ENCODE results near the gene NINJ1.
A peak's percentile ranks its signal among the peaks of the same experiment; 100 is the strongest.
"Not testable (repeated sequence)": the region's sequence is repeated elsewhere in the genome, so short reads cannot be mapped to it uniquely, and the experiment has no call there.

Gene NINJ1

DNA sequence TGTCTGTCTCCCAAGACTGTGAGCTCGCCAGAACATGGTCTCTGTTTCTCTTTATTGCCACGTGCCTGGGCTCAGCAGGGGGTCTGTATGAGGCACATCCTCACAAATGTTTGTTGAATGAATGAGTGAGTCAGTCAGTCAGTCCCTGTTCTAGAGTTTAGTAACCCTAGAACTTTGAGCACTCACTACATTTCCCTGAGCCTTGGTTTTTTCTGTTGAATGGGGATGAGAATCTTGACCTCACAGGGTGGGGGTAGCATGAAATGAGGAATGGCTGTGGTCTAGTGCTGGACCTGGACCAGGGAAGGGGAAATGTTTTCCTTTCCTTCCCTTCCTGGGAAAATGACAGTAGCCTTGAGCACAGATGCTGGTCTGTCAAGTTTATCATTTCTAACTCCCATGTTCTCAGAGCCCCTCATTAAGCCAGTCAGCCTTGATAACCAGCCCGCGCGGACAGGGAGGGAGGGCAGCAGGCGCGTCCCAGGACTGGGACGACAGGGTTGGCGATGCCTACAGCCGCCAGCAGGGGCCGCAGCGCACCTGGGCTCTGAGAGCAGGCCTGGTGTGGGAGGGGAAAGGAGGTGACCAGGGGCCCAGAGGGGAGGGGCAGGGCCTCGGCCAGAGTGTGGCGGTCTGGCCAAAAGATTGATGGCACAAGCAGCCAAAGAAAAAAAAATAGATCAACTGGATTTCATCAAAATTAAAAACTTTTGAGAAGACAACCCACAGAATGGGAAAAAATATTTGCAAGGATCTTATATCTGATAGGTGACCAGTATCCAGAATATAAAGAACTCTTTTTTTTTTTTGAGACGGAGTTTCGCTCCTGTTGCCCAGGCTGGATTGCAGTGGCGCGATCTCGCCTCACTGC is 25.8 kb upstream of the NINJ1 start:
- DNase-seq (ENCODE audit: low spot score): peak; percentile 59

DNA sequence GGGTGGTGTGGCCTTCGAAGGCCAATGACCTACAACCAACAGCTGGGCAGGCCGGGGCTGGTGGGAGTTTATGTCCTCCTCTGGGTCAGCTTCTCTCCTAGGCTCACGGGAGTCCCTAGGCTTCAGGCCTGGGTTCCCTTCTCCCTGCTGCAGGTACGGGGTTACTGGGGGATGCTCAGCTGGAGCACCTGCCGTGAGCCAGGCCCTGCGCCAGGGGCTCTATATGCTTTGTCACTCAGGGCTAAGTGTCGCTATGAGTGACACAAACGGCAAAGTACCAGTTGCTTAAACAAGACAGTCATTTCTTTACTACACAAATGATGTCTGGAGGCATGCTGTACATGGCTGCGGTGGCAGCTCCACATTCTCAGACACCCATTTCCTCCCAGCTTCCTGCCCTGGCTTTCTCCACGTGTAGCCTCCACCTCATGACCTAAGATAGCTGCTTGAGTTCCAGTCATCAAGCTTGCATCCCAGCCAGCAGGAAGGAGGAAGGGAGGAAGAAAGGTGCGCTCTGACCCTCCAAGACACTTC is 22.5 kb upstream of the NINJ1 start:
- DNase-seq (ENCODE audit: low spot score): no peak

DNA sequence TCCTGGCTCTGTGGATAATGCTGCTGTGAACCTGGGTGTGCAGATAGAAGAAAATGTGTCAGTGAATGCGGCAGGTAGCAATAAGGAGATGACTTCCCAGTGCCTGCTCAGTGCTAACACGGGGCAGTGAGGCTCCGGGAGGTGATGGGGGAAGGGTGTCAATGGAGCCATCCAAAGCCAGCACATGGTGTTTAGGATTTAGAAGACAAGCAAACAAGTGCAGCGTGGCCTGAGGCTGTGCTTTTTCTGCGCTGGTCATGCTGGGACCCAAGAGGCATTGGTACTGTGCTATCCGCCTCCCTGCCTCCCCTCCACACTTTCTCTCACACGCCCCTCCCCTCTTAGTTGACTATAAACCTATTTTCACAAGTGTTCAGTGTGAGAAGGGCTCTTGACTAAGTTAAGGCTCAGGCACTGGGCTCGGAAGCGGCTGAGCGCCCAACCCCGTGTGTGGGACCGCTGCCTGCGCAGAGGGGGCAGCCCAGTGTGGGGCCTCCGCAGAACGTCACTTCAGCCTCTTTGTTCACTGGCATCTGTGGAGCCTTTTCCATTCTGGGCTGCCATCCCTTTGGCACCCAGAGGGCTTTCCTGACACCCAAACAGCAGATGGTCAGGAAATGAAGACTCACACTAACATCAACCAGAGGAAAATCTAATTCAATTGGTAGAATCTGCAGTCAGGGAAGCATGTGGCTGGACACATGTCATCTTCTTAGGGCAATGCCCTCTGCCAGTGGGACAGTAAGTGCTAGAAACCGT is 21.8 kb upstream of the NINJ1 start:
- no peak for DNase-seq (ENCODE audit: low spot score)

DNA sequence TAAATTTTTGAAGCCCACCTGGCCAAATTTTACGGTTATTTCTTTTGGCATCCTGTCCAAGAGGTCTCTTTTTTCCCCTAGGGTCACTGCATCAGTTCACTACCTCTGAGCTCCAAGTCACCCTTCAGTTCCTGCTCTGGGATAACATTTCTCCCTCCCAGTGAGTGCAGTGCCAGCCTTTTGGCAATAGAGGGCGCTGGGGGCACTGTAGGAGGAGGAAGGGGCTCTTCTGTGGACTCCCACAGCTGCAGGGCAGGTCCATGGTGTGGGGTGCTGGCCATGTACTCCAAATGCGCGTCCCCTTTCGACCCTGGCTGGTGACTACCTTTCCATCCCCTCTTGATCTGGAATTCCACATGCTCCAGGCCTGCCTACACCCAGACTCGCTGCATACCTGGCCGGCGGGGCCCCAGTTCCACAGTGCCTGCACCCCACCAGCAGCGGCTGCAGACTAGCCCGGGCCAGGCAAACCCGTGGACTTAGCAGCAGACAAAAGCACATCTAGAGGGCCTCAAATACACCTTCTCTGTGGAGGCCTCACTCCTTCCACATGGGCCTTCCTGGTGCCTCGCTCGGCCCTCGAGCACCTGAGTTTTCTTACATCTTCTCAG is 20.3 kb upstream of the NINJ1 start:
- DNase-seq (ENCODE audit: low spot score): no peak

DNA sequence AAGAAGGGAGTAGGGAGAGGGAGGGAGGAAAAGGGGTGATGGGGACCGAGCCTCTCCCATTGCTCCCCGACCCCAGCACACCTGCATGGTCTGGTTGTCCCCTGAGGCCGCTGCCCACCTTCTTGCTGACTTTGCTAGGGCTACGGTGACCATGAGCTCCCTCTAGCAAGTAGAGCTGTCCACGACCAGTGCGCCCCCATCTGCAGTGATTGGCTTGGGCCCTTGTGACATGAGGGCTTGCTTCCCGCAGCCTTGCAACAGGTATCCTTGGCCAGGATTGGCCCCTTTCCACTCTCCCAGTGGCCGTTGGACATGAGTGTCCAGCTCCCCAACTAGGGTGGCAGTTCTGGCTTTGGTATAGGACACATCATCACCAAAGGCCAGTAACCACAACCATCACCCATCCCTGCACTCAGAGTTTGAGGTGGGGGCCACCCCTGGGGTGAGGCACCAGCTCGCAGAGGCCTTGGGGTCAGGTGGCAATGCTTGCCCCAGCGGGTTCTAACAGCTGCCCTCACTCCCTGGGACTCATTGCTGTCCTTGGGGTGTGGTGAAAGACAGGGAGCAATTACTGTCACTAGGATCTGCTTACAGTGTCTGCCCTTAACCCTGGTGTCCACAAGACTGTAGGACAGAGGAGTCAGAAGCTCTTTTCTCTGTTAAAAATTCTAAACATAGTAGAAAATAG is 17.2 kb upstream of the NINJ1 start:
- no peak for DNase-seq (ENCODE audit: low spot score)

DNA sequence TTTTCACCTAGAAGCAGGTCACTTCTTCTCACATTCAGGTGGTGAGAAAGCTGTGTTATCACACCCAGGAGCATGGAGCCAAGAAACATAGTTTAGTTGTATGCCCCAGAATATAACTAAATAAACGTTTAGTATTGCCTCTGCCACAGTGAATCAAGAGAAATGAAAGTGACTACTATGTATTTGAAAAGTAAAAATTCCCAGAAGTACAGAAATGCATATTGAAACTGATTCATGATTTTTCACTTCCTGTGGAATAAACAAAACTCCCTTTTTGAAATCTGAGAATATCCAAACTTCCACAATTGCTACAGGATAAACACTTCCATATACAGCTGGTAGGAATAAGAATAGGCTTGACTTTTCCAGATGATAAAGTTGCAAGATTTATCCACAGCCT is 15.3 kb upstream of the NINJ1 start:
- no peak for DNase-seq (ENCODE audit: low spot score)

- no peak for DNase-seq (ENCODE audit: low spot score)
These were observed 14.7 kb upstream of the NINJ1 start for GRCh38 chr9:93148721-93149120.

DNA sequence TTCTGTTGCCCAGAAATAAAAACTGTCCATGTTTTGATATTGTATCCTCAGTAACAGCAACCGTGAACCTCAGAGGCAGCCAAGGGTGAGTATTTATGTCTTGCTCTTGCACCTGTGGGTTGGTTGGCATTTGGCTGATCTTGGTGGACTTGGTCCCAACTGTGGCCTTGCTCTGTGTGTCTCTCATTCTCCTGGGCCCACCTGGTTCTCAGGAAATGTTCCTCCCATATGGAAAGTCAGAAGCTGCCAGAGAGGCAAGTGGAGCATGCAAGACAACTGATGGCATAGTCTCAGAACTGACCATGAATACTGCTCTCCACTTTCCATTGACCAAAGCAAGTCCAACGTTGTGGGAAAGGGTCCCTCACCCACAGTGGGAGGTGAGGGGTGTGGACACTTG is 13.6 kb upstream of the NINJ1 start:
- no peak for DNase-seq (ENCODE audit: low spot score)

DNA sequence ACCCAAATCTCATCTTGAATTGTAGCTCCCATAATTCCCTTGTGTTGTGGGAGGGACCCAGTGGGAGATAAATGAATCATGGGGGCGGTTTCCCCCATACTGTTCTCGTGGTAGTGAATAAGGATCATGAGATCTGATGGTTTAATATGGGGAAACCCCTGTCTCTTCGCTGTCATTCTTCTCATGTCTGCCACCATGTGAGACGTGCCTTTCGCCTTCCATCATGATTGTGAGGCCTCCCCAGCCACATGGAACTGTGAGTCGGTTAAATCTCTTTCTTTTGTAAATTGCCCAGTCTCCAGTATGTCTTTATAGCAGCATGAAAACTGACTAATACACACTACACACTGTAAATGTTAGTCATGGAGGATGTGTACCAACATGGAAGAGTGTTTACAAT is 12.6 kb upstream of the NINJ1 start:
- DNase-seq (ENCODE audit: low spot score): not testable (repeated sequence)

DNA sequence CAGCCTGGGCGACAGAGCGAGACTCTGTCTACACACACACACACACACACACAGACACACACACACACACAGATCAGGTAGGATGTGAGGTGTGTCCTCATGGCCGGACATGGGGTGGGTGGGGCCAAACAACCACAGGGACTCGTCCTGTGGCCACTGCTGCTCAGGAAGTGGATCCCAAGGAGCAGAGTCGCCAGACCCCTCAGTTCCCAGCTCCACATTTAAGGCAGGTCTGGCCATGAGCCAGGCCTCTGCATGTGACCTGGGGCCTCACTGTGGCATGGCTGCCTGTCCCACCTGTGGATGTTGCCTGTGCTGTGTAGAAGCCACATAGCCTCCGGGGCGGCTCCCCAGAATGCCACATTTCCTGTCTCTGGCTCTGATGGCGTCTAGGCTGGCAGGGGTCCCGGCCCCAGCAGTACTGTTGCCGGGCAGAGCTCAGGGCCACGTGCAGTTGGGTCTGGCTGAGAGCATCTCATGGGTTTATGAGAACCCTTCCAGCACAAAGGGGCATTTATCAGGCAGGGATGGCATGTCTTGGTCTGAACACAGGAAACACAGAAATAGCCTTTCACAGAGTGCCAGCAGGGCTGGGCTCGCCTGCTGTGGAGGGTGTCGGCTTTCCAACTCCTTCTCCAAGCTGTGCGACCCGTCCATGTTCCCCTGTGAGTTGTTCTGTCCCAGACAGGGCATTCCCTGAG is 9.9 kb upstream of the NINJ1 start:
- DNase-seq (ENCODE audit: low spot score): peak; percentile 80

DNA sequence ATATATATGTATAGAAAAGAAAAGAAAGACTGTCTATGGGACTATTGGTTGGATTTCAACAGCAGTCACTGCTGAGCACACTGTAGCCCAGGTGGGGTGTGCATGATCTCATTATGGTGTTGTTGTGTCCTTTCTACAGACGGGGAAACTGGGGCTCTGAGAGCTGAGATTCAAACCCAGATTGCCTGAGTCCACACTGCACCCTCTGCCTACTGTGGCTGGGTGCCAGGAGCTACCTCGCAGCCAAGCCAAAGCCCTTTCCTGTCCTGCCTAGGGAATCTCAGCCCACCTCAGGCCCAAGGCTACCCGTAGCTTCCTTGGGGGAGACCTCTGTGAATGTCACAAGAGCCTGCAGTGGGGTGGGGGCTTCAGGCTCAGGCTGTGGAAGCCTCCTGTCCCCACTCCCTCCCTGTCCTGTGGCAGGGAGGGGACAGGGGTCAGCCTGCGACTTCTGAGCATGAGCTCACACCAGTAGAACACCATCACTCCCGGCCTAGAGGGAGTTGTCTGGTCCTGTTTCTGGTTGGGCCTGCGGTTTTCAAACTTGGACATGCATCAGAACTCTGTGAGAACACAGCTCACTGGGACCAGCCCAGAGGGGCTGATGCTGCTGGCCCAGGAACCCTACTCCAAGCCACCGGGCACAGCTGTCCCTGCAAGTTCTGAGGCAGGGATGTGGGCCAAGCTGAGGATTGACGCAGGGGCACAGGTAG is 7.9 kb upstream of the NINJ1 start:
- no peak for DNase-seq (ENCODE audit: low spot score)

DNA sequence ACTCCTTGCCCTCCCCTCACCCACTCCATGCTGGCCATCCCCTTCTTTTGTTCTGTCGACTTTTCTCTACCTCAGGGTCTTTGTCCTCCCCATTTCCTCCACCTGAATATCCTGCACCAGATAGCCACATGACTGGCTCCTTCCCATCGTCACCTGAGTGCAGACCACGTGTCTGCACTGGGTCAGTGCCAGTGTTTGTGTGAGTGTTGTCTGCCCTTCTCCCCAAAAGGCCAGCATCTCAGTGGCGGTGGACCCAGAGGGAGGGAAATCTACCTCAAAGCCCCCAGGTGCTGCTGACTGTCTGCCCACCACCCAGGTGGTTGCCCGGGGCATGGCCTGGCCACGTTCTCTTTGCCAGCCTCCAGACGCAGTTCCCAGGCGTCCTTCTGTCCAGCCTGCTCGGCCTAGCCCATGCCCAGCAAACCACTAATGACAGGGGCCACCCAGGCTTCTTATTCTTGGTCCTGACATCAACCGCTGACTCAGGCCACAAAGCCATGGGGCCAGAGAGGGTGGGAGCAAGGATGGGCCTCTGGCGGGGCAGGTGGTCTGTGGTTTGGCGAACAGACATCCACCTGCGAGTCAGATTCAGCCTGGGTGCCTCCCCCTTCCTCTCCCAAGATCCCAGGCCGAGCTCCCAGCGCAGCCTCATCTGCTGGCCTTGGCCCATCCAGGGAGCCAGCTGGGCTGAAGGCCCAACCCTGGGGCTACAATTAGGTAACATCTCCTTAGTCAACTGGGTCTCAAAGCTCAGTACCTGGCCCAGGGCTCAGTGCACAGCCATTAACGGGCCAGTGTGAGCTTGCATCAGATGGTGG is 5.5 kb upstream of the NINJ1 start:
- no peak for DNase-seq (ENCODE audit: low spot score)

GRCh38 chr9:93138171-93138764 is 4.2 kb upstream of the NINJ1 start:
- no peak for DNase-seq (ENCODE audit: low spot score)

- no peak for DNase-seq (ENCODE audit: low spot score)
These were observed 3.3 kb upstream of the NINJ1 start for GRCh38 chr9:93137362-93137761.

DNA sequence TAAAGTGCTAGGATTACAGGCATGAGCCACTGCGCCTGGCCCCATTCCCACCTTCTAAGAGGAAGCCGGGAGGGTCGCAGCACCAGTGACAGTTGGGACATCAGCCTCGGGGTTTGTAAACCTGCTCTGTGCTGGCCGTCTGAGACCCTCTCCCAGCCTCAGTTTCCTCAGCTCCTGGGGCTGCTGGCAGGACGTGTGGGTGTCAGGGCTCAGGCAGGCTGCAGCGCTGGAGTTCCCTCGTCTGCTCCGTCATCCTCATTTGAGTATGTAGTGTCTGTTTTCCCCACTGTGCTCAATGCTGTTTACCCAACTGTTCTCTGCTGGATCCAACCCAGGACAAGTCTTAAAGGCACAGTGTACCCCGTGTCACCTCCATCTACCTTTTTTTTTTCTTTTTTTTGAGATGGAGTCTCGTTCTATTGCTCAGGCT is 2.0 kb upstream of the NINJ1 start:
- DNase-seq (ENCODE audit: low spot score): no peak

DNA sequence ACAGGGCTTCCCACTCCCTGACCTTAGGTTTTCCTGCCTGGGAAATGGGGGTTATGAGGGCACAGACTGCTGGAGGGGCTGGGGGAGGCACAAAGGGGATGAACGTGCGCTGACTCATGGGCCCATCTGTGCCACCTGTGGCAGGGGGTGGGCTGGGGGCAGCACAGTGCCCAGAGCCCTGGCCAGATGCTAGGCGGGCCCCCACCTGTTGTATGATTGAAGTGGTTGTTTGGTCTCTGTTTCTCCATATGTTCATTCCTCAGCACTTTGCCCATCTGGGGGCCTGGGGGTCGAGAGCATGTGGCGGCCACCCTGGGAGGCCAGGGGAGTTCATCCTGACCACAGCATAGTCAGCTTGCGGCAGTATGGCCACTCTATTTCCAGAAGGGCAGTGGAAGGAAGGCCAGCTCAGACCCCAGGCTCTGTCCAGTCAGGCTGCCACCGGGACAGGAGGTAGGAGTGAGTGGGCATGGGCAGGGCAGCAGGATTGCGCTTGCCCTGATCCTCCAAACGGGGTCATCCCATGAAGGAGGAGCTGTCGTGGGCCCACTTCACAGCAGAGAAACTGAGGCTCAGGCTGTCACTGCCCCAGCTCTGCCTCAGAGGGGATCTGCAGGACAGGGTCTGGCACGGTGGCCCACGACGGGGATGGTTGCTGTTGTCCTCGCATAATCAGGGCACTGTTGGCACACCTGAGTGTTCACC is 841 bp upstream of the NINJ1 start:
- DNase-seq (ENCODE audit: low spot score): no peak

DNA sequence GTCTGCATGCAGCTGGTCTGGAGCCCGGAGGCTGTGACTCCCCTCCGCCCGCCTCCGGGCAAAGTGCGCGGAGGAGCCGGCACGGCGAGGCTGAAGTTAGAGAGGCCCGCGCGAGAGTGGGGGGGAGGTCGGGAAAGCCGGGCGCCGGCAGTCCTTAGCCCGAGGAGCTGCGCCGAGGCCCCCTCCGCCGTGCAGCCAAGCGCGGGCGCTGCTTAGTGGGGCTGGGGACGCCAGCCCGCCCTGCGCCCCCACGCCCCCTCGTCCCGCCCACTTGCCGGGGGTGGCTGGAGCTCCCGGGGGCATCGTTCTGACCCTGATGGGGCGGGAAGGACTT is 403 bp downstream of the NINJ1 start:
- no peak for DNase-seq (ENCODE audit: low spot score)

DNA sequence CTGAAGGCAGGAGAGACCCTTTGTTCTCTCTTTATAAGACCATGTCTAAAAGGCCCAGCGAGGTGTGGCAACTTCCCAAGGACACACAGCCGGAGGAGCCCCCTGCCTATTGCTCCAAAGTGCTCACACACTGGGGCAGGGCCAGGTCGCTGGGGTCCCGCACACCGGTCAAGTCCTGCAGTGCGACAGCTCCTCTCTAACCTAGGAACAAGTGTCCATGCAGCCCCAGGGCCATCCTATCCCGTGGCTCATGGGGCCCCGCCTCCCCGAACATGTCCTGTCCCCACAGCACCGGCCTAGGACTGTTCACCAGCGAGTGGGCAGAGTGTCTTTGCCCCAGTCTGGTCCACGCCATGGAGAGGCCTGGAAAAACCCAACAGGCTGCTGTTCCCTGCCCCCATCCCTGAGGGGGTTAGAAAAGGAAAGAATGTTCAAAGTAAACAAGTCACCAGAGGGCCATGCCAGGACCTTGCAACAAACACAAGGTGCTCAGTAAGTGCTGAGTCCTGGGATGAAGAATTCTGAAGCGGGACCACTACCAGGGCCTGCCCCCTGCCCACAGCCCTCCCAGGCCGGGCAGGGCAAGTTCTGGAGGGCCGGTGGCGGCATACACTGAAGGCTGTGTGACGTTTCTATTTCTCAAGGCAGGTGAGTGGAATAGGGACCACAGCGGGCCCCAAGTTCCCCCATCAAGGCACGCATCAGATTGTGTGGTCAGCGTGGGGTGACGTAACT is 938 bp downstream of the NINJ1 start:
- peak; percentile 26 for DNase-seq (ENCODE audit: low spot score)
